Measurements from ENCODE around the gene FBXW2. TPM values are rescaled to one million over a fixed set of nuclear protein-coding genes. Genes with fewer than 3 reads are reported as not detected.
A peak's percentile ranks its signal among the peaks of the same experiment; 100 is the strongest.

Gene FBXW2
- total RNA-seq, 1 donor, result 36.8 TPM

GRCh38 chr9:120830865-120831264 lies 37.6 kb upstream of the FBXW2 start:
- DNase-seq (ENCODE audit: low read depth), result no peak
- H3K4me3 ChIP-seq (ENCODE audit: low read depth, low read length), result no peak overlapping the region
- no peak for TF ChIP-seq CTCF (IDR thresholded peaks at IDR 0.05; ENCODE audit: insufficient read depth, low read length)

GRCh38 chr9:120830151-120830550 lies 36.9 kb upstream of the FBXW2 start:
- no peak for TF ChIP-seq CTCF (IDR thresholded peaks at IDR 0.05; ENCODE audit: insufficient read depth, low read length)
- peak; percentile 38 for DNase-seq (ENCODE audit: low read depth)

GRCh38 chr9:120829650-120830049 lies 36.4 kb upstream of the FBXW2 start:
- no peak for TF ChIP-seq CTCF (IDR thresholded peaks at IDR 0.05; ENCODE audit: insufficient read depth, low read length)
- no peak overlapping the region for H3K4me3 ChIP-seq (ENCODE audit: low read depth, low read length)

More at GRCh38 chr9:120830151-120830550, 36.9 kb upstream of the FBXW2 start:
- no peak overlapping the region for H3K4me3 ChIP-seq (ENCODE audit: low read depth, low read length)

GRCh38 chr9:120820095-120820494 lies 26.9 kb upstream of the FBXW2 start:
- no peak for DNase-seq (ENCODE audit: low read depth)
- H3K4me3 ChIP-seq (ENCODE audit: low read depth, low read length), result no peak overlapping the region
- TF ChIP-seq CTCF (IDR thresholded peaks at IDR 0.05; ENCODE audit: insufficient read depth, low read length), result no peak

More at GRCh38 chr9:120829650-120830049, 36.4 kb upstream of the FBXW2 start:
- DNase-seq (ENCODE audit: low read depth), result no peak

GRCh38 chr9:120818595-120818994 lies 25.4 kb upstream of the FBXW2 start:
- no peak overlapping the region for H3K4me3 ChIP-seq (ENCODE audit: low read depth, low read length)
- TF ChIP-seq CTCF (IDR thresholded peaks at IDR 0.05; ENCODE audit: insufficient read depth, low read length), result no peak
- no peak for DNase-seq (ENCODE audit: low read depth)

- TF ChIP-seq CTCF (IDR thresholded peaks at IDR 0.05; ENCODE audit: insufficient read depth, low read length), result no peak
- H3K4me3 ChIP-seq (ENCODE audit: low read depth, low read length), result no peak overlapping the region
- no peak for DNase-seq (ENCODE audit: low read depth)
These were observed 21.9 kb upstream of the FBXW2 start for GRCh38 chr9:120815075-120815474.

GRCh38 chr9:120808931-120809330 lies 15.7 kb upstream of the FBXW2 start:
- no peak for TF ChIP-seq CTCF (IDR thresholded peaks at IDR 0.05; ENCODE audit: insufficient read depth, low read length)
- no peak for DNase-seq (ENCODE audit: low read depth)
- H3K4me3 ChIP-seq (ENCODE audit: low read depth, low read length), result no peak overlapping the region

All from fibroblast of the aortic adventitia (primary cell).